Parathyroid adenoma (tissue), 2 donors: ENCODE measurements around the gene MGMT.

Source experiments
- H2AFZ ChIP-seq: fragments of 300-600 bp; sonication (generic); one replicate; pipeline ENCODE4 v1.7.0; 2017; ENCODE audit warnings: antibody characterized with exemption, mild to moderate bottlenecking
- H3K27ac ChIP-seq: fragments of 300-600 bp; sonication (generic); one replicate; pipeline ENCODE4 v1.7.0; 2017
- H3K27me3 ChIP-seq: fragments of 300-600 bp; sonication (generic); one replicate; pipeline ENCODE4 v1.7.0; 2017; ENCODE audit warnings: low read length; ENCODE audit not compliant: control insufficient read depth, insufficient read depth
- H3K36me3 ChIP-seq: fragments of 300-600 bp; sonication (generic); one replicate; pipeline ENCODE4 v1.7.0; 2017; ENCODE audit warnings: low read length; ENCODE audit not compliant: control insufficient read depth, insufficient read depth
- H3K4me1 ChIP-seq: fragments of 300-600 bp; sonication (generic); one replicate; pipeline ENCODE4 v1.7.0; 2017; ENCODE audit warnings: control low read depth
- H3K4me2 ChIP-seq: fragments of 300-600 bp; sonication (generic); one replicate; pipeline ENCODE4 v1.7.0; 2017; ENCODE audit warnings: low read length
- H3K4me3 ChIP-seq: fragments of 300-600 bp; sonication (generic); one replicate; pipeline ENCODE4 v1.7.0; 2017; ENCODE audit warnings: low read depth, low read length
- H3K79me2 ChIP-seq: fragments of 300-600 bp; sonication (generic); one replicate; pipeline ENCODE4 v1.7.0; 2017; ENCODE audit warnings: control low read depth
- H3K9ac ChIP-seq: fragments of 300-600 bp; sonication (generic); one replicate; pipeline ENCODE4 v1.7.0; 2017; ENCODE audit warnings: mild to moderate bottlenecking
- H3K9me3 ChIP-seq: fragments of 300-600 bp; sonication (generic); one replicate; pipeline ENCODE4 v1.7.0; 2017; ENCODE audit warnings: low read length; ENCODE audit not compliant: control insufficient read depth
- TF ChIP-seq, protein P1 (sequence below): fragments of 300-600 bp; sonication (generic); IDR thresholded peaks from one replicate; pipeline ENCODE4 v1.7.0; 2017; ENCODE audit warnings: antibody characterized with exemption, mild to moderate bottlenecking
- donor health status: primary hyperparathyroidism.

The MGMT gene

DNA sequence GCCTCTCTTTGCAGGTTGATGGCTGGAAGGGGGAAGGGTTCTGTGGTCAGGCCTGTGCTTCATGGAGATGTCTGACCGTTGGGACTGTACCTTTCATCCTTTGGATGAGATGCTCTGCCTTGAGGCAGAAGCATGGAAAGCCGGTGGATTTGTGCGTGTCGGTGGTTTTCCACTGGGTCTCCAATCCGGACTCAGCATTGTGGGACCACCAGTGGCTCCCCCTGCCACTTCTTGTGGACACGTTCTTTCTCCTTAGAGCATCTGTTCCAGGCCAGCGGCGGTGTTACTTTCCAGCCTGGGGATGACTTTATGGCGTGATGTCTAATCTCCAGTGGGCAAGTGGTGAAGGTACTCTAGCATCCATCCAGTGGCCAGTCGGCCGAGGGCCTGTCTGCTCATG lies 178.4 kb downstream of the MGMT start:
- no peaks in the 10 kb centered on the region for H3K4me1 ChIP-seq
- TF ChIP-seq, protein P1, sequence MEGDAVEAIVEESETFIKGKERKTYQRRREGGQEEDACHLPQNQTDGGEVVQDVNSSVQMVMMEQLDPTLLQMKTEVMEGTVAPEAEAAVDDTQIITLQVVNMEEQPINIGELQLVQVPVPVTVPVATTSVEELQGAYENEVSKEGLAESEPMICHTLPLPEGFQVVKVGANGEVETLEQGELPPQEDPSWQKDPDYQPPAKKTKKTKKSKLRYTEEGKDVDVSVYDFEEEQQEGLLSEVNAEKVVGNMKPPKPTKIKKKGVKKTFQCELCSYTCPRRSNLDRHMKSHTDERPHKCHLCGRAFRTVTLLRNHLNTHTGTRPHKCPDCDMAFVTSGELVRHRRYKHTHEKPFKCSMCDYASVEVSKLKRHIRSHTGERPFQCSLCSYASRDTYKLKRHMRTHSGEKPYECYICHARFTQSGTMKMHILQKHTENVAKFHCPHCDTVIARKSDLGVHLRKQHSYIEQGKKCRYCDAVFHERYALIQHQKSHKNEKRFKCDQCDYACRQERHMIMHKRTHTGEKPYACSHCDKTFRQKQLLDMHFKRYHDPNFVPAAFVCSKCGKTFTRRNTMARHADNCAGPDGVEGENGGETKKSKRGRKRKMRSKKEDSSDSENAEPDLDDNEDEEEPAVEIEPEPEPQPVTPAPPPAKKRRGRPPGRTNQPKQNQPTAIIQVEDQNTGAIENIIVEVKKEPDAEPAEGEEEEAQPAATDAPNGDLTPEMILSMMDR = no peak

DNA sequence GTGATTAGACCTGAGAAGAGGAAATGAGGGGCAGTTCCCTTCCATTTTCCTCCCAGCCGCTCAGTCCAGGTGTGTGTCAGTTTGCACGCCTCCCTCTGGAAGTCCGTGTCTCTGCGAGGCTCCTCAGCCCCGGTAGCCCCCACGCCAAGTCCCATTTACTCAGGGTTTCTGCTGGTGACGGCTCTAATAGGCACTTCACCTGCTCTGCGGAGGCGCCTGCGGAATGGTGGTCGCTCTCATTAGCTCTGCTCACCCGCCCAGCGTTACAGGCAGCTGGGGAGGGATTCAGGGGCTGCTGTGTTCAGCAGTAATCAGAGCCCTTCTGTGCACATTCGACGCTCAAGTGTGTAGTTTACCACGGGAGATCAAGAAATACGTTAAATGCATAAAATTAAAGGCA lies 179.9 kb downstream of the MGMT start:
- Histone ChIP-seq H3K27ac (no peak overlapping the region), H3K9ac (no peak overlapping the region), H3K36me3 (no peaks in the 10 kb centered on the region), H3K9me3 (no peaks in the 10 kb centered on the region), H3K4me1 (no peaks in the 10 kb centered on the region), H3K27me3 (no peaks in the 10 kb centered on the region), H3K4me2 (no peak overlapping the region), H2AFZ (no peak overlapping the region), H3K4me3 (no peak overlapping the region), H3K79me2 (no peaks in the 10 kb centered on the region)
- TF ChIP-seq, protein P1 = no peak

More for the DNA sequence above, 178.4 kb downstream of the MGMT start:
- no peak overlapping the region for H3K9ac ChIP-seq
- no peaks in the 10 kb centered on the region for H3K79me2 ChIP-seq
- H3K27ac ChIP-seq = no peak overlapping the region
- no peak overlapping the region for H3K4me3 ChIP-seq
- no peaks in the 10 kb centered on the region for H3K9me3 ChIP-seq
- H3K36me3 ChIP-seq = no peaks in the 10 kb centered on the region
- no peak overlapping the region for H3K4me2 ChIP-seq
- H3K27me3 ChIP-seq = no peaks in the 10 kb centered on the region
- H2AFZ ChIP-seq = no peak overlapping the region

DNA sequence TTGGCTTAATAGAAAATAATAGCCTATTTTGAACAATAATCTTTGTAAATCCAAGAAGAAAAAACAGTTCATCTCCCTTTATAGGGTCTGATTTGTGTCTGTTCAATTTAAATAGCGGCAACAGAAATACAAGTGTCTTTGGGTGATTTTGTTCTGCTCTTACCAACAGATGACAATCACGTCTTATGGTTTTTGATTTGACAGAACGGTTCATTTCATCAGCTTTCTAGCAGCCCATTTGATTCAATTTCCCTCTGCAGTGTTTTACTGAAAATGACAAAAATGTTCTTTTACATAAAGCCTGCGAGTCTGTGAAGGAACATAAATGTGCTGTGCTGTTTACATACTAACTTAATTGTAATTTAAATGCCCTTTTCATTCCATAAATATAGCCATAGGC lies 180.5 kb downstream of the MGMT start:
- Histone ChIP-seq H3K4me2 (no peak overlapping the region), H3K79me2 (no peaks in the 10 kb centered on the region), H3K27me3 (no peaks in the 10 kb centered on the region), H3K9me3 (no peaks in the 10 kb centered on the region), H2AFZ (no peak overlapping the region), H3K4me1 (no peaks in the 10 kb centered on the region), H3K9ac (no peak overlapping the region), H3K36me3 (no peaks in the 10 kb centered on the region), H3K4me3 (no peak overlapping the region), H3K27ac (no peak overlapping the region)
- TF ChIP-seq, protein P1 = no peak

DNA sequence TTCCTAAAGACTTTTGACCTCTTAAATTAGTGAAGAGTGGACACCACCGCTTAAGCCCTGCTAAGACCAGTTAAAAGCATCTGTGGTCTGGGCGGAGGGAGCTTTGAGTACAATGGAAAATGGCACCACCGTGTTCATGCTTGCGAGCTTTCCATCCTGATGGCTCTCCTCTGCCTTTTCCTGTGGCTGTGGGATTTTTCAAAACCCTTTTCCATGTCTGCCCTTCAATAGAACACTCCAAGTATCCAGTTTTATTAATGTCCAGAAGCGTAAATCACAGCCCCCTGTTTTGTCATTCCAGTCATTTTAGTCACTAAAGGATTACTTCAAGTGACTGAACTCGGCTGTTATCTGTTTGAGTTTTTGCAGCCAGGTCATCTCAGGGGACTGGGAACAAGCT lies 181.8 kb downstream of the MGMT start:
- no peak overlapping the region for H3K9ac ChIP-seq
- TF ChIP-seq, protein P1 = no peak
- no peak overlapping the region for H2AFZ ChIP-seq
- no peaks in the 10 kb centered on the region for H3K79me2 ChIP-seq
- H3K4me3 ChIP-seq = no peak overlapping the region
- no peak overlapping the region for H3K27ac ChIP-seq
- H3K27me3 ChIP-seq = no peaks in the 10 kb centered on the region
- no peaks in the 10 kb centered on the region for H3K36me3 ChIP-seq
- H3K4me2 ChIP-seq = no peak overlapping the region
- H3K9me3 ChIP-seq = no peaks in the 10 kb centered on the region
- H3K4me1 ChIP-seq = no peaks in the 10 kb centered on the region

DNA sequence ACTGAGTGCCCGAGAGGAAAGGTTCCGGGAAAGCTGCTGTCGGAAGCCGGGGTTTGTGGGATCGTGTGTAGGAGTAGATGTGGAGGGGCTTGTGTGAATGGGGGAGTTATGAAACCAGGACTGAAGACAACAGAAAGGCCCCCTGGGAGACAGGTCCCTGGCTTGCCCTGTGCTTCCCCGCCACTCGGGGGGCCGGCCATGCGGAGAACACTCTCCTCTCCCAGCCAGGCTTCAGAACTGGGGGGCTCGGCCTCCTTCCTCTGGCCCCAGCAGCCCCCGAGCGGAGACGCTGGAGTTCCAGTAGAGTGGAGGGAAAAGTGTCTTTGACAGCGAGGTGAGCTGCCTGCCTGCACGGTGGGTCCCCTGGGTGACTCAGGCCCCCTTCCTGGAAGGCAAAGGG lies 185.0 kb downstream of the MGMT start:
- TF ChIP-seq, protein P1 = no peak
- H3K27ac ChIP-seq = no peak overlapping the region
- H3K9ac ChIP-seq = no peak overlapping the region
- H2AFZ ChIP-seq = no peak overlapping the region
- no peaks in the 10 kb centered on the region for H3K27me3 ChIP-seq
- no peaks in the 10 kb centered on the region for H3K9me3 ChIP-seq
- no peak overlapping the region for H3K4me2 ChIP-seq
- no peak overlapping the region for H3K4me3 ChIP-seq
- H3K36me3 ChIP-seq = no peaks in the 10 kb centered on the region
- no peaks in the 10 kb centered on the region for H3K4me1 ChIP-seq
- H3K79me2 ChIP-seq = no peaks in the 10 kb centered on the region
